CD4-positive, alpha-beta T cell treated with Interleukin-15 for 4 hours (primary cell): ENCODE data around the gene NOG.
A peak's percentile ranks its signal among the peaks of the same experiment; 100 is the strongest.

Experiments
- DNase-seq: peaks from one replicate; pipeline ENCODE4 v3.0.0-alpha.2; 2020; ENCODE audit warnings: low spot score

The NOG gene

DNA sequence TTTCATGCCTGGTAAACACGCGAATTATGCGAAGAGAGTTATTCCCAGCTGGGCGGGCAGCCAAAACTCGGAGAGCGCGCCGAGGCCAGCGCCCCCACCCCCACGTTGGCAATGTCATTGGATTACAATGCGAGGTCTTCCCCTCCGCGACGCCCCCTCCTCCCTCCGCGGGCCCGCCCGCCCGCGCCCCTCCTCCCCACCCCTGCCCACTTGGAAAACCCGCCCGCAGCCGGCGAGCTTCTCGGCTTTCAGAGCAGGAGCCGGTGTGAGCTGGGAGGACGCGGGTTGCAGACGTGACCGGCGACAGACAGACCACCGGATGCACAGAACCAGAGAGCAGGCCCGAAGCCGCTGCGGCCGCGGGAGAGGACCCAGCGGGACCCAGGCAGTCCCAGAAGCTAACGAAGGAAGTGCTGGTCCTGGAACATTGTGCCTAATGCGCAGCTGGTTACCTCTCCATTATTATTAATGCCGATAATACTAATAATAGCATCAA, 4.0 kb downstream of the NOG start:
- DNase-seq = no peak

- no peak for DNase-seq
These were observed 5.0 kb downstream of the NOG start for GRCh38 chr17:56598466-56598865.

GRCh38 chr17:56599088-56599487, 5.6 kb downstream of the NOG start:
- DNase-seq = no peak

GRCh38 chr17:56599566-56599965, 6.1 kb downstream of the NOG start:
- no peak for DNase-seq

- DNase-seq = no peak
These were observed 6.8 kb downstream of the NOG start for GRCh38 chr17:56600256-56600655.

- DNase-seq = no peak
These were observed 8.1 kb downstream of the NOG start for GRCh38 chr17:56601591-56601990.

DNA sequence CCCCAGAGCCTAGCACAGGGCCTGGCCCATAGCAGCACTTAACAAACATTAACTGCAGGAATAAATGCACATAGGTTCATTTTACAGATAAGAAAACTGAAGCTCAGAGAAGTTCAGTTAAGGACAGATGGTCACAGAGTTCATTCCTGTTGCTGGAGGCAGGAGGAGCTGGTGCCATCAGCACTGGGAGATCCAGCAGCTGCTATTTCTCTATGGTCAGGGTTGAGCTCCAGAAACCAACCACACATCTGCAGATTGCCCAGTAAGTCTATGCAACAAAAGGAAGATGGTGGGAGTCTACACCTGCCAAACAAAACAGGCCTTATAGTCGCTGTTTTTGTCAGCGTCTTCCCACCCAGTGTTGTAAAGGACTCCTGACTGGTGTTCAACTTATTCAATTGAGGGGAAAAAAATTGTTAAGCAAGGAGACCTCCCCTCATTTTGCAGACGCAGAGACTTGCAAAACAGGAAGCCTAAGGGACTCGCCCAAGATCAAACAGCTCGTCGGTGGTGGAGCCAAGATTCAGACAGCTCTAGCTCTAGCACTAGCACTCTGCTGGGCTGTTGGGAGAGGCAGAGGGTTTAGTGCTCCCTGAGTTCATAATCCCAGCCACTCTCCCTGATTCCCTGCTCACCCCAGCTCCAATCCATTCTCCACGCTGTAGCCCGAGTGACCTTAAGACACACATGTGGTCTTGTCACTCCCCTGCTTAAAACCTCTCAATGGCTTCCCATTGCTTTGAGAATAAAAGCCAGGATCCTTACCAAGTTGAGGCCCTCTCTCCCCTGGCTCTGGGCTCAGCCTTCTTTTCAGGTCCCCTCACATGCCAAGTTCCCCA, 9.0 kb downstream of the NOG start:
- DNase-seq = peak; percentile 28

- no peak for DNase-seq
These were observed 10.2 kb downstream of the NOG start for GRCh38 chr17:56603486-56604238.

- no peak for DNase-seq
These were observed 11.3 kb downstream of the NOG start for GRCh38 chr17:56604691-56605290.

GRCh38 chr17:56608944-56609343, 15.4 kb downstream of the NOG start:
- DNase-seq = no peak

DNA sequence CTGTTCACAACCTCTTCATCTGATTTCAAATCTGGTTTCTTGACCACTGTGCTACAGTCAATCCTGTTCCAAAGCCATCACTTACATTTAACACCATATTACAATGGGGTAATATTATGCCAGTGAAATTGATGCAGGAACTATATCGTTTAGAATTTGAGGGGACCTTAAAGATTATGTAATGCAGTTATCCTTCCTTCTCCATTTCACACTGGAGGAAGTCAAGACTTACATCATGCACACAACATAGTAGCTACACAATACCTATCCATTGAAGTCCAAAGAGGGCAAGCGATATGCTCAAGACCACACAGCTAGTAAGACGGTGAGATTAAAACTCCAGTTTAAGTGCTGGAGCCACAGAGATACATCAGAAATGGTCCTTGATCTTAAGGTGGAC, 16.8 kb downstream of the NOG start:
- no peak for DNase-seq

GRCh38 chr17:56613131-56613530, 19.6 kb downstream of the NOG start:
- DNase-seq = no peak

- no peak for DNase-seq
These were observed 21.0 kb downstream of the NOG start for GRCh38 chr17:56614522-56614921.

DNA sequence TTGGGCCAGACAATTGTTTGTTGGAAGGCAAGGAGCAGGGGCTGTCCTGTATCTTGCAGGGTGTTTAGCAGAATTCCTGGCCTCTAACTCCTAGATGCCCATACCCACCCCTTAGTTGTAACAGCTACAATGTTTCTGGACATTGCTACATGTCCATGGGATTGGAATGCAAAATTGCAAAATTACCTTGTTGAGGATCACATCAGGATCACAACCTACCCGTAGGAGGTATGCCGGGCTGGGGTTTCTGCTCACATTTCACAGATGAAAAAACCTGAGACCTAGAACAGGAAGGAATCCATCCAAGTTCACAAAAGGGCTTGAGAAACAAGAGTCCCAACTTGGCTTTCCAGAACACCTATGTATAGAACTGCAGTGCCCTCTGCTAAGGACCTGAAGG, 22.7 kb downstream of the NOG start:
- no peak for DNase-seq

DNA sequence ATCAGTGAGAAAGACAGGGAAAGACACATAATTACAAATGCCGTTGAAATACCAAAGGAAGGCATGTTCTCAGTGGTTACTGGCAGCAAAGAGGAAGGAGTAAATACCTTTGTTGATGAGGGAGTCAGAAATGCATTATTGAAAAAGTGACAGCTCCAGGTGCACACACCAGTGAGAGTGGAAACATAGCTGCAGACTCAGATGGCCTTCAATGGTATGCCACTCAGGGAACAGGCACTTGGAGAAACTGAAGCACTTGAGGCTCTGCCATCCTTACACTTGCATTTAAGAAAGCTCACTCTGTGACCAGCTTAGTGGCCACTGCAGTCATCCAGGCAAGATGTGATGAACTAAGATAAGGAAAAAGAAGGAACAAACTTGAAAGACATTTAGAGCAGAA, 29.9 kb downstream of the NOG start:
- DNase-seq = no peak

- no peak for DNase-seq
These were observed 30.8 kb downstream of the NOG start for GRCh38 chr17:56624309-56624708.

DNA sequence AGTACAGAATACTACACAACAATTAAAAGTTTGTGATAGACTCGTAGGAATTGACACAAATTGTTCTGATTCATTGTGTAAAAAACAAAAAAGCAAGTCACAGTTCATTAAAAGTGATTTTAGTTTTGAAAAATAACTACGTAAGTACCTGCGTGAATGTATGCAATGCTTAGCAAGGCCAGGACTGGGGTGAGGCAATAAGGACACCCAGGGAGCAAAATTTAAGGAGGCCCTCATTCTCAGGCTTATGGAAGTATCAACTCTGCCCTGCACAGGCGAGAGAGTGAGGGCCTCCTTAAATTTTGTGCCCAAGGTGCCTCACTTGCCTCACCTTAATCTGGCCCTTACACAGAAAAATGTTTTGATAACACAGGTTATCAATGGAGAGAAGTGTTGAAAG, 31.4 kb downstream of the NOG start:
- DNase-seq = no peak

GRCh38 chr17:56629531-56630075, 36.1 kb downstream of the NOG start:
- DNase-seq = no peak

DNA sequence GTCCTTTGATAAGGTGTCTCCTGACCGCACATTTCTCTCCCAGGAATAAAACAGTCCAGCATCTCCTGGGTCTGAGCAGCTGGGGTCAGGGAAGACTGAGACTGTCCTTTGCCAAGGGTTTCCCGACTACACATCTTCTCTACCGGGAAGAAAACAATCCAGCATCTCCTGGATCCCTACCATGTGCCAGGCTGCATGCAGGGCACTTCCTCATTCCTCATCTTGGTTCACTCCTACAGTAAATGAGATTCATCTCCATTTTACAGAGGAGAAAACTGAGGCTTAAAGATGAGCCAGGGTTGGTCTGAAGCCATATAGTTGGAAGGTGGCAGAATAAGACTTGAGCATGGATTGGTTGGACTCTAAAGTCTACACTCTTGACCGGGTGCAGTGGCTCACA, 36.7 kb downstream of the NOG start:
- no peak for DNase-seq

DNA sequence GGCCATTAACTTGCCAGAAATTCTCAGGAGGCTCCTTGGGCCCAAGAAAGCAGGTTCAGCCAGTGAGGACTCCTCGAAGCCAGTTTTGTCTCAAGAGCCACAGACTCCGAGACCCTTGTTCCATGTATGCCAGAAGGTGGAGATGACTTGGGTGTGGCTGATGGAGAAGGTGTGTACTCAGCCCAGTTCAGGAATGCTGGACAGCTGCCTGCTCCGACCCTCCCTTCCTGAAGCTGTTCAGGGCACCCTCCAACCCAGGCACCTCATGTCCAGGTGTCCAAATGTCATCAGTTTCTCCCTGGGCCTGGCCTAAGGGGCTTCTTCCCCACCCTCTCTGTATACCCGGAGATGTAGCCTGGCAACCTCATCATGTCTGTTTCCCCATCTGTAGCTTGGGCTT, 40.2 kb downstream of the NOG start:
- no peak for DNase-seq

DNA sequence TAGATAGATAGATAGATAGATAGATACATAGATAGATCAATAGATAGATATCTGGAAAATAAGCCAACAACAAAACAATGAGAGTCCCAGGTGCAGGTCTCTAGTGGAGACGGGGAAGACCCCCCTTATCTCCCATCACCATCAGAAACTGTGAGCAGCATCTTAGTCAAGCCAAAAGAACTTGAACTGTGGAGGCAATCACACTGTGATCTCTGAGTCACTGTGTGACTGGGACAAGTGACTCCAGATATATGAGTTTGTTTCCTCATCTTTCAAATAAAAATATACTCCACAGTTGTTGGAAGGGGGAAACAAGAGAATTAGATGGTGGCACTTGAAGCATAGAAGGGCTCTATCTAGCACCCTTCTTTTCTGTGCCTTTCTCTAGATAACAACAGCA, 42.1 kb downstream of the NOG start:
- DNase-seq = no peak

DNA sequence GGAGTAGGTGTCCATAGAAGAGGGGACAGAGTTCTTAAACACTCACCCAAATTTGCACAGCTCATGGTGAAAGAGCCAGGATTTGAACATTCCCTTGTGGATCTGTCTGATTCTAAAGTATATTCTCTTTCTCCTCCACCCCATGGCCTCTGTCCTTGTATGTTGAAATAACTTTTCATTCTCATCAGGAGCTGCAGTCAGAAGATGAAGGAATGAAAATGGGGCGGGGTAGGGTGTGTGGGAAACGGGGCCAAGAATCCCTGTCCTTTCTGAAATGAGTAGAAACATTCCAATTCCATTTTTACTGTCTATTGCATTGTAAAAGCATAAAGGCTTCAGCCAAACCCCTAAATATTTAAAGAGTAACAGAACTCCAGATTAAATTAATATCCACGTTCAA, 42.8 kb downstream of the NOG start:
- no peak for DNase-seq

GRCh38 chr17:56637254-56637653, 43.8 kb downstream of the NOG start:
- DNase-seq = no peak
